Activated effector memory CD4-positive, alpha-beta T cell treated with Interleukin-2 at 50 U/mL for 16 hours (primary cell): ENCODE data around the gene KCNH2.
"Not testable (repeated sequence)": the region's sequence is repeated elsewhere in the genome, so short reads cannot be mapped to it uniquely, and the experiment has no call there.

Experiments used
- DNase-seq: peaks from one replicate; pipeline ENCODE4 v3.0.0-alpha.2; 2020

KCNH2 gene

DNA sequence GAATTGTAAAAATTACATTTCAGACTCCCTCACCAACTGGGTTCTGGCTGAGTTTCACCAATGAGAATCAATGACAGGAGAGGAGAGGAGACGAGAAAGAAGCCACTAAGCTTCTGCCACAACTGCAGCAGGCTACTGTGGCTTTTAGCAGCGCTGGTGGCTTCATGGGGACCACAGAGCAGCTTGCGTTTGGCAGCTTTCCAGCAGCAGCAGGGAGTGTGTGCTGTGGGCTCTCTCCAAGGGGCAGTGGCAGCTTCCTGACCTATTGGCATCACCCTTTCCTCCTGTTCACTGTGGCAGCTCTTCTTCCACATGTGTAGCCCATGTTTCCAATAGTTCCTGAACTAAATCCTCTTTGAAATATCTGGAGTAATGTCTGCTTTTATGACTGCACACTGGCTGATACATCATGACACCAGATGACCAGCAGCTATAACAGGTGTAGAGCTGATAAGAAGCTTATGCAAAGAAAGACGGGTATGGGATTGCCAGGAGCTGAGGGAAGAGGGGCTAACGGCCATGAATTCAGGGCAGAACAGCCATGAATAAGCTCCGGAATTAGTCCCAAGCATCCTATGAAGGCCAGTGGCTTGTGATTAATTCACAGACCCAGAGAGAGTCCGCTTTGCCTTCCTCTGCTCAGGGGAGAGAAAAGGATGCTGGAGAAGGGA lies 46.8 kb downstream of the KCNH2 start:
- DNase-seq = peak; percentile 19

DNA sequence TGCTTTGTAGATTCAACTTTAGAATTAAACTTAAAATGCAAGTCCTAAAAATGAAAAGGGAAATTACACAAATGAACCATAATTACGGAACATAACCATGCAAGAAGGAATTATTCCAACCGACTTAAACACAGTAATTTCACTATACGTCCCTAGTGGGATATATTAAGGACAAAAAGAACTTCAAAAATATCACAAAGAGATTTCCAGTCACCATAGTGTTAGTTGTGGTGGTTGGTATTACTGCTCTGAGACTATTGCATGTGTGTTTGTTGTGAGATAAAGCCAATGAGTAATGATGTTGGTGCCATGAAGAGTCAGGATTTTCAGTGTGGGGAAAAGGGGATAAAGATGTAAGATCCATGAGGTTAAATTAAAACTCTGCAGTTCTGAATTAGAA lies 49.6 kb downstream of the KCNH2 start:
- no peak for DNase-seq

DNA sequence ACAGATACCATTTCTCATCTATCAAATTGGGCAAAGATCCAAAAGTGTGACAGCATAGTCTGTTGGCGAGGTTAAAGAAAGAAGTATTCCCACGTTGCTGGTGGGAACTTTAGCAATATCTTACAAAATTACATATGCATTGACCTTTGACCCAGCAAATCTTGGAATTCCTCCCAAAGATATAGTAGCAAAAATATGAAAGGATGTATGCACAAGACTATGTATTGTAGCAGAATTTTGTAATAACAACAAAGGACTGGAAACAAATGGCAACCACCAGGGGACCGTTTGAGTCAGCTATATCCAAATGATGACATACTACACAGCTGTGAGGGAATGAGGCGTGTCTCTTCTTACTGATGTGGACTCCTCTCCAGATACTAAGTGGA lies 50.2 kb downstream of the KCNH2 start:
- DNase-seq = no peak

DNA sequence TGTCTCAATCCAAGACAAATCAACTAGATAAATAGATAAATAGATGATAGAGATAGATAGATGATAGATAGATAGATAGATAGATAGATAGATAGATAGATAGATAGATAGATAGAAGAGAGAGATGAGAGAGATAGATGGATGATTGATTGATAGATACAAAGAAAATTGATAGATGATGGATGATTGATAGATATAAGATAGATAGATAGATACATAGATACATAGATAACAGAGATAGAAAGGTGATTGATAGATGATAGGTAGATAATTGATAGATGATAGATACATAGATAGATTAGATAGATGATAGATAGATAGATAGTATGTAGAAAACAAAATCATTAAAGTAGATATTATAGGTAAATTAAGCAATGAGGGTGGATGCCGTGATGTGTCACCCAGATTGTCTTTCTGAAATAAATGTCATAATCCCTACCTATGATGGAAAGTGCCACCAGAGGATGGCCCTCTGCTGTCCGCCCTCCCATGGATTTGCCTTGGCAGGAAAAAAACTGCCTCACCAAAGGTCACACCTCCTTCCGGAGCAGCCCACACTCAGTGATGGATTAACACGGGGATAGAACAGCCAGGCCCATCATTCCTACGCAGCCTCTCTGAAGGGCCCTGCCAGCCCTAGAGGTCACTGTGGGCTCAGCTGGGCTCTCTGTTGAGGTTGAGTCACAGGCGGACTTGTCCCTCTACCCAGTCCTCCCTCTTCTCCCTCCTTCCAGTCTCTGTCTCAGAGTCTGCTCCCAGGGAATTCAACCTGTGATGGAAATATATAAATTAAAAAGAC lies 50.8 kb downstream of the KCNH2 start:
- no peak for DNase-seq

DNA sequence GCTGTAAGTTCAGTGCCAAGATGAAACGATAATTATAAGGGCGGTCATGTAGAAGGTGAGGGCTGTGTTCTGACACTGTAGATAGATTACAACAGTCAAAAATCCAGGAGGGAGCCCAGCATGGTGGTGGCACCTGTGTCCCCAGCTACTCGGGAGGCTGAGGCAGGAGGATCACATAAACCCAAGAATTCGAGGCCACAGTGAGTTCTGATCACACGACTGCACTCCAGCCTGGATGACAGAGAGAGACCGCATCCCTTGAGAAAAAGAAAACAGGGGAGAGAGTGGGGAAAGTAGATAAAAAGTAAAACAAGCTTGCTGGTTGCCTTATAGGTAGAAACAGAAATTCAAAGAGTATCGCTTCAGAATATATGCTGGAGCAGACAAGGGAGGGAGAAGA lies 52.1 kb downstream of the KCNH2 start:
- no peak for DNase-seq

DNA sequence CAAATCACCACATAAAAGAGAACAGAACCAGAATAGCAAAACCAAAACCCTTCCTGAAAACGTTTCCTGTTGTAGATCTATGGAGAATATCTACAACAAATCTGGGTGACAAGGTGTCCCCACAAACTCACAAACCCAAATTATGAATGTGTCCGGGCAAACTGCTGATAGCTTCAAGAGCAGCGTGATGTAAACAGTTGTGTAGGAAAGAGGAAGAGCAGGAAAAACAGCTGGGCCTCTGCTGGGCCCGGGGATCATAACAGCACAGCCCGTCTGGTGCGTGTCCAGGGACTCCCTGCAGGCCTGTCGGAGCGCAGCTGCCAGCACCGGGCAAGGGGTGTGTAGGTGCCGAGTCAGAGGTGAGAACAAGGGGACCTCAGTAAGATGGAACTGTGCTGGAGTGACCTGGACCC lies 53.7 kb downstream of the KCNH2 start:
- no peak for DNase-seq

DNA sequence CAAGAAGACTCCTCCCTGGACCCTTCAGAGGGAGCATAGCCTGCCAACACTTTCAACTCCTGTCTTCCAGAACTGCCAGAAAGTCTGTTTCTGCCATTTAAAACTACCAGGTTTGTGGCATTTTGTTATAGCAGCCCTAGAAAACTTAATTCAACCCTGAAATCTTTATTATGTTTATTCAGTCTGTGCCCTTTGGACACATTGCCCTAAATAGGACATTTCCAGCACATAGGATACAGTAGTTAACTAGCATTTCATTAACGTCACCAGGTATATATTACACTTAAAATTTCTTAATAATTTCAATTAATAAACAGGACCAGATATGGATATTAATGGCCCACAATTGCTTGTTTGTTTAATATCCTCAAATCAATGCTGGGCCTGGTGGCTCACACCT lies 54.3 kb downstream of the KCNH2 start:
- no peak for DNase-seq

DNA sequence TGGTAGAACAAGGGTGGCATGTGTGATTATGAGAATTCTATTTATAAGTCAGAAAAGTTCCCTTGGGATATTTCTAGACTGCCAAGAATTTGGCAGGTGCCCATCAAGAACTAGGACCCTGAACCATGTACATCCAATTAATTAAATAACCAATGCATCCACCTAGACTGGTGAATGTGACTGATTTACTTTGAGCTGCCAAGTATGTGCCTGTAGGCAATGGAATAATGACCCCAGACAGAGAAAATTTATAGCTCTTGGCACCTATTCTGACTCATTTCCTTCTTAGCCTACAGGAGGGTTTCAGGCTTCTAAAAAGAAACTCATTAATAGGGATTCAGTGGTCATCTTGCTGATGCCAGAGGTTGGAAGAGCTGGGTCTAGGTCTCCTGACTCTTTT lies 54.9 kb downstream of the KCNH2 start:
- no peak for DNase-seq

DNA sequence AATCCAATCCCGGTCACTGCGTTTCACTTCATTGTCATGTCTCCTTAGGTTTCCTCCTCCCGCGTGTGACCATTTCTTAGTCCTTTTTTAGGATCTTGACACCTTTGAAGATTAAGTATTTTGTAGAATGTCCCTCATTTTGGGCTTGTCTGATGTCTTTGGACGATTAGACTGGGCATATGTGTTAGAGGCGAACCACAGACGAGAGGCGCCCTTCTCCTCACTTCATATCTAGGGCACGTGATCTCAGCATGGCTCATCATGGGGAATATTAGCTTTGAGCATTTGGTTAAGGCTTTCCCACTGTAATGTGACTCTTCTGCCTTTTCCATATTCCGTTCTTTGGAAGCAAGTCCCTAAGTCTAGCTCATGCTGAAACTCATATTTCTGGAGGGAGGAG lies 59.0 kb downstream of the KCNH2 start:
- DNase-seq = no peak

DNA sequence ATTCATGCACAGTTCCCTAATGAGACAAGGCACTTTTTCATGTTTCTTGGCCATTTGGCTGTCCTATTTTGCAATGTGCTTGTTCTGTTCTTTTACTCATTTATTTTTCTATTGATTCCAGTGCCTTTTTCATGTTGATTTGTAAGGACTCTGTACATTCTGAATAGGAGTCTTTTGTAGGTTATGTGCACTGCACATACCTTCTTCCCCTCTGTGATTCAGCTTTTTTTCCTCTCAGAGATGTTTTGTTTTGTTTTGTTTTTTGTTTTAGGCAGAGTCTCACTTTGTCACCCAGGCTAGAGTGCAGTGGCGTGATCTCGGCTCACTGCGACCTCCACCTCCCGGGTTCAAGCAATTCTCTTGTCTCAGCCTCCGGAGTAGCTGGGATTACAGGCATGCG lies 59.7 kb downstream of the KCNH2 start:
- DNase-seq = no peak

DNA sequence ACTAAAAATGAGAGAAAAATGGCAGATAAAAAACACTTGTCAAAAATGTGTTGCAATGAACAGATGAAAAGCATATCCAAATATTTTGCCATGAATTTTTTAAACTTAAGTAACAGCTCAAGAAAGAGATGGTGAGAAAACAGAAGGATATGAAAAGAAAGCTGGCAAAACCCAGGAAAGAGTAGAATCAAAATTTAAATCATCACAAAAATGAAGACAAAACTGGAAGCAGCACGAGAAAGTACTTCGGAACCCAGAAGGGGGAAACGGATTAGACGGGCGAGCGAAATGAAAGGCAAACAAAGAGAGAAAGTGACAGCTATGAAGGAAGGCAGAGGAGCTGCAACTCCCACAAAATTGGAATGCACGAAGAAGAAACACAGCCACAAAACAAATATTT lies 60.2 kb downstream of the KCNH2 start:
- no peak for DNase-seq

DNA sequence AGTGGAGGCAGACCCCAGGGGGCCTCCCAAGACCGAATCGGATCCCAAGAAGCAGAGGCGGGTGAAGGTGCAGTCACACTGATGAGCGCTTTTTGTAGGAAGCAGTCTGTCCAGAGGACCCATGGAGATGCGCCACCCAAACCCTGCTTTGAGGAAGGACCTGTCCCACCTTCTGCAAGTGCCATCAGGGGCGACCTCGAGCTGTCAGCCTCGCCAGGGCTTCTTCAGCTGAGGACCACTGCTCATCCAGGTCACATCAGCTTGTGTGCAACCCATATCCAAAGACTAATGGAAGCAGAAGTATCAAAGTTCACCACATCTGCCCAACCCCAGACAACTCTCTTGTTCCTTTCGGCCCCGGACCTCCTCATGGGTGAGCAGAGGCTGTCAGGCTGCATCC lies 61.5 kb downstream of the KCNH2 start:
- no peak for DNase-seq

DNA sequence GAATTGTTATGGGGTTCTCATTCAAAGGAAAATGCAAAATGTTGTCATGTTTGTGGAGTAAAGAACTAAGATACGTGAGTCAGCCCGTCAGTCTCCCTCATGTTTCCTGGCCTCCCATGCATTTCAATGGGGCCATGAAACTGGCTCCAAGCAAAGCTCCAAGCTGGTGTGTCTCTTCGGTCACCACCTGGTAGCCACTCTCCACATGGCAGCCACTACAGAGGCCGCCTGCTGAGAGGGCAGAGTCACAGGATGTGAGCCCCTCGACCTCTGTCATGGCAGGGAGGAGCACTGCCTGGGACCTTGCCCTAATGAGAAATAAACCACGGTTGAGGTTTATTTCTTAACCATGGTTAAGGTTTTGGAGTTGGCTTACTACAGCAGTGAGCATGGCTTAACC lies 63.2 kb downstream of the KCNH2 start:
- no peak for DNase-seq

DNA sequence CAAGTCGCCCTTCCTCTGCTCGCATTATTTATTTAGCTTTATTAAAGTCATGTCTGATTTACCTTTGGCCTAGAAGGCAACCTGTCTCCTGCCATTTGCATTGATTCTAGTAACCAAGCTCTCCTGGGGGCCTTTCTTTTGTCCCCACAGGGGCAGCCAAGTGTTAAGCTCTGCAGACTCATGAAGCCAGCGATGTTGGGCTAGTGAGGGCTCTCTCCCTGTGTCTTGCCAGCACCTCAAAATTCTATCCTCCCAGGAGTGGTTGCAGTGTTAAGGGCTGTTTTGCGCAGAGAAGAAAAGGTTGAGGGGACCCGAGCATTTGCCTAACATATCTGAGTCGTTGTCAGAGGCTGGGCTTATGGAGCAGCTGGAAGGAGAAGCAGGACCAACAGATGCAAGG lies 63.9 kb downstream of the KCNH2 start:
- DNase-seq = no peak

DNA sequence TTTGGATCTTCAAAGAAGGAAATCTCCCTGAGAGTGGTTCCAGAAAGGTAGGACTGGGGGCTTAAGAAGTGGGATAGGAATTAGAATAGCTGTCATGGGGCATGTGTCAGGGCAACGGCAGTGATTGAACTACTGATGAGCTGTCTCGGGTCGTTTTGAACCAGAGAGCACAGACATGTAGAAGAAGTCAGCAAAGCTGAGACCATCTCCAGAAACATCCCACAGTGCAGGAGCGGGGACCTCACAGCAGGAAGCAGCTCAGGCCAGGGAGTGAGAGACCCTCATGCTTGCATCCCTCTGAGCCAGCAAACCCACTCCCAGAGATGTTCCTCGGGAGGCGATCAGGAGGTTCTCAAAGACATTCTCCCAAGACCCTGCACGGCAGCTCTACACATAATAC lies 65.7 kb downstream of the KCNH2 start:
- DNase-seq = no peak

DNA sequence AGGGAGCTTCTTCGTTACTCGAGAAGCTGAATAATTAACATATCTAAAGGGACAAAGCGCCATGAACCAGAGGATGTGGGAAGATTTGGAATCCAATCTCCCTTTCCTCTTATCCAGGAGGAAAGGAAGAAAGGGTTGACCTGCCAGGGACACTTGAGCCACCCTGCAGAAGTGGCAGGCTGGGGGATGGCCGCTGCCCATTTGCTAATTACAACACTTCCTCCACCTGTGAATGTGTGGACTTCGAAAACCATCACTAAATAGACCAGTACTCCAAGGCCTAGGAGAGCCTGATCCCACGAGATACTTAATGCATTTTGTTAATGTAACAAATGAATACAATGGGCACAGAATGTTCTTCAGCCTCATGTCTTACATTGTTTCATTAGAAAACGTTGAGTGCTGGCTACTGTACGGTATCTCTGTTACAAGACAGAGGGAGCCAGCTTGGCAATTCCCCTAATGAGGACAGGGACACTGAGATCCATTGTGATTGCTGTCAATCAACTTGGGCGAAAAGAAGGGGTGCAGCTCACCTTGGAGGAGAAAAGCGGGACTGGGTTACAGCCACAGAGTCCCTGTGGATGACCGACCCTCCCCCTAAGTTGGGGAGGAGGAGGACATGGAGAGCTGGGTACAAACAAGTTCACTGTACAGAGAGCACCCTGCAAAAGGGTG lies 66.4 kb downstream of the KCNH2 start:
- no peak for DNase-seq

DNA sequence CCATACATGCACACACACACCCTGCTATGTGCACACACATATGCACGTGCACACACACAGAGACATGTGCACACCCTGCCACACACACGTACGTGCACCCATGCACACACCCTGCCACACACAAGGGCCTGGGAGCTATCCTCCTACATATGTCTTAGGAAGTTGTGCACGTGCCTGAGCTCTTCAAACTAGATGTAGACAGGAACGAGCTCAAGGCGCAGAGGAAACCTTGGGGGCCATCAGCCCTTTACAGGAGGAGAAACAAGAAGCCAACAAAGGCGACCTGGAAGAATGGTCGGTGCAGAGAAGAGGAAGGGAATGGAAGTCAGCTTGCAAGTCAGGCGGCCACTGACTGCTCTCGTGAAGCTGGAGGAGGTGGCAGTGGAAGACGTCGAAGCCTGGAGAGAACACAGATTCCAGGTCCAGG lies 67.1 kb downstream of the KCNH2 start:
- no peak for DNase-seq

DNA sequence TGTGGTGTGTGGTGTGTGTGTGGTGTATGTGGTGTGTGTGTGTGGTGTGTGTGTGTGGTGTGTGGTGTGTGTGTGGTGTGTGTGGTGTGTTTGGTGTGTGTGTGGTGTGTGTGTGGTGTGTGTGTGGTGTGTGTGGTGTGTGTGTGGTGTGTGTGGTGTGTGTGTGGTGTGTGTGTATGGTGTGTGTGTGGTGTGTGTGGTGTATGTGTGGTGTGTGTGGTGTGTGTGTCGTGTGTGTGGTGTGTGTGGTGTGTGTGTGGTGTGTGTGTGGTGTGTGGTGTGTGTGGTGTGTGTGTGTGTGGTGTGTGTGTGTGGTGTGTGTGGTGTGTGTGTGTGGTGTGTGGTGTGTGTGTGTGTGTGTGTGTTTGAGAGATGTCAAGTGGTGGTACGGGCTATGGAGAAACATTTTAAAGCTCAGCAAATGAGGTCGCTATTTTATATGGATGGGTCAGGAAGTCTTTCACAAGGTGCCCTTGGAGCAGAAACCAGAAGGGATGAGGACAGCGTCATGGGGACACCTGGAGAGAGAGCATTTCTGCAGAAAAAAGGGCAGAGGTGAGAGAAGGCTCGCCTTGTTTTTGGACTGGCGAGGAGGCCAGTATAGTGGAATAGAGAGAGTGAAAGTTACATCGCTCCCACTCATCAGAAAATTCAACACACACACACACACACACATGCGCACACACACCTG lies 67.7 kb downstream of the KCNH2 start:
- not testable (repeated sequence) for DNase-seq

DNA sequence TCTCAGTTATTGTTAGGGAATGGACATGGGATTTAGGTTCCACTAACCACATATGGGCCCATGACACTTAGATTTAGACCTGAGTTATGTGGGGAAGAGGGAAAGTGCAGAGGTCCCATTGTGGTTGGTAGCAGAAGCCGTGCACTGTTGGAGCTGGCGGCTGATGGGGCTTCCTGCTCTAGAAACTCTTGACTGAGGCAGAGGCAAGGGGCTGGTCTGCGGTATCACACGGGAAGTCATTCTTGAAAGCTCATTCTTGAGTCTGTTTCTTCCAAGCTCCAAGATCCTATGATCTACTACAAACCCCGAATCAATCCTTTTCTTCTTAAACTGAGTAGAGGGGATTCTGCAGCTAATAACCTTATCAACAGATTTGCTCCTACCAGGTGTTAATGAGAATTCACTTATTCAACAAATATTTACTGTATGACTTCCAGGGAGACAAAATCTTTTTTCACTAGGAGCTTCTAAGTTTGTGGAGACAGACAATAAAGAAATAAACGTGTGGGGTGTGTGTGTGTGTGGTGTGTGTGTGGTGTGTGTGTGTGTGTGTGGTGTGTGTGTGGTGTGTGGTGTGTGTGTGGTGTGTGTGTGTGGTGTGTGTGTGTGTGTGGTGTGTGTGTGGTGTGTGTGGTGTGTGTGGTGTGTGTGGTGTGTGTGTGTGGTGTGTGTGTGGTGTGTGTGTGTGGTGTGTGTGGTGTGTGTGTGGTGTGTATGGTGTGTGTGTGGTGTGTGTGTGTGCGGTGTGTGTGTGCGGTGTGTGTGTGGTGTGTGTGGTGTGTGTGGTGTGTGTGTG lies 68.7 kb downstream of the KCNH2 start:
- DNase-seq = peak; percentile 24

DNA sequence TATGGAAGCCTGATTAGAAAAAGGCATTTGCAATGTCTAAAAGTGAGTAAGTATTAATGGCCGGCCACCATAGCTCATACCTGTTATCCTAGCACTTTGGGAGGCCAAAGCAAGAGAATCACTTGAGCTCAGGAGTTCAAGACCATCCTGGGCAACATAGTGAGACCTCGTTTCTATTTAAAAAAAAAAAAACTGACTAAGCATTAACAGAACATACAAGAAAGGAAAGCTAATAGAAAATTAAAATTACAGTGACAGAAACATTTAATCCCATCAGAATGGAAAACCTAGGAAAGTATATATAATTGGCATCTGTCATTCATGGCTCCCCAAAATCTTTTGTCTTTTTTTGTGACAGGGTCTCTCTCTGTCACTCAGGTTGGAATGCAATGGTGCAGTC lies 69.9 kb downstream of the KCNH2 start:
- no peak for DNase-seq

DNA sequence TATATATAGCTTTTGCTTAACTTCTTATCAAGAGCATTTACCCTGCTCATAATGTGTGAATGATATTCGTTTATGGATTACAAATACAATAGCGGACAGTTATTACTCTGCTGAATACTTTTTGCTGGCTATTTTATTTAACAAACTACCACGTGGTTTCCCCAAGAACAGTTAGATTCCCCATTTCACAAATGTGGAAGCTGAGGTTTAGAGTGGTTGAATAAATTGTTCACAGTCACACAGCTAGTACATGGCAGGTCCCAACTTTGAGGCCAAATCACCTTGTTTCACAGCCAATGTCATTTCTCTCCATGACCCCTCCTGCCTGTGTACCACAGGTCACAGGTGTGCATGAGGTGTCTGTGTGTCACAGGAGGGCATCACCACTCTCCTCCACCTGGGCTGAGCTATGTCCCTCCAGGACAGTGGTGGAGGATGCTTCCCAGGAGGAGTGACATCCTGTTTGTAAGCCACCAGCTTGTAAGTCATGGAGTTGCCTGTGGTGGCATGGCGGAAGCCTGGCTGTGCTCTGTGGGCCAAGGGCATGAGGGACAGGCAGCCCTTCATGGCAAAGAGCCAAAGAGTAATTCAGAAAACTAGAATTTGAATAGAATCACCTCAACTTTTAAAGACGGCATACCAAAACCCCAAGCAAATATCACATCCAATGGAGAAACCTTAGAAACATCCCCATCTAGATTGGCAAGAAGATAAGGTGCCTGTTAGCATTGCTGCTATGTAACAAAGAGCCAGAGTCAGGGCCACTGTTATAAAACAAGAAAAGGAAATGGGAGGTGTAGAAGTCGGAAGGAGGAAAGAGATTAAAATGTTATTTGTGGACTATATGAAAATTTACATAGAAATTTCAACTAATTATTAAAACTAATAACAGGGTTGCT lies 73.9 kb downstream of the KCNH2 start:
- DNase-seq = no peak

DNA sequence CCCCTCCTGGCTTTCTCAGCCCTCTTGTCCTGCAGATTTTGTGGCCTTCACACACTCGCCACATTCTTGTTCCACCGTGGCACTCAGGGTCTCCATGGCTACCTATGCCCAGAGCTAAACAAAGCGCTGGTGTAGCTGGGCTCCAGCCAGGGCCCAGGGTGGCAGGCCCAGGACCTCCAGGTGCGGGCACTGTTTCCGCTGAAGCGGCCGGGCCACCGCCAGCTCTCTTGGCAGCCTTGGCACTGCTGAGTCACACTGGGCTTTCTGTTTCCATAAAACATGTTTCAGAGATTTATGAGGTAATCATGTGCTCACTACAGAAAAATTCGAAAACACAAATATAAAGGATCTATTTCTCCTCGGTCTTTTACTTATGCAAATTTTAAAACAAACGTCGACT lies 74.5 kb downstream of the KCNH2 start:
- DNase-seq = no peak
